HS-5 (cell line): ENCODE data around the gene DAD1.
"Not testable (repeated sequence)": the region's sequence is repeated elsewhere in the genome, so short reads cannot be mapped to it uniquely, and the experiment has no call there.

ENCODE experiments used
- DNase-seq: peaks from one replicate; pipeline ENCODE4 v3.0.0-alpha.2; 2012; ENCODE audit warnings: low read depth

The DAD1 gene

DNA sequence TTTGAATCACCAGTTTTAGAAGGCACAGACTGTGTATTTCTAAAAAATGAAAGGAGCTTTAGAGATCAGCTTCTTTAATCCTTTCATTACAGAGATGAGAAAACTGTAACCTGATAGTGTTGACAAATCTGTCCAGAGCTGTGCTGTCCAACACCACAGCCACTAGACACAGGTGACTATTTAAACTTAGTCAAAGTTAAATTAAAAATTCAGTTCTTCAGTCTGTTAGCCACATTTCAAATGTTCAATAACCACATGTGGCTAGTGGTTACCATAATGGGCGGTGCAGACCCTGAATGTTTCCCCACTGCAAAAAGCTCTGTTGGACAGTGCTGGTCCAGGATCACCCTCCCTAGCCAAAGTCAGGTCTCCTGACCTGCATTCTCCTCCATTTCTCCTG, 21.6 kb downstream of the DAD1 start:
- DNase-seq, result no peak

DNA sequence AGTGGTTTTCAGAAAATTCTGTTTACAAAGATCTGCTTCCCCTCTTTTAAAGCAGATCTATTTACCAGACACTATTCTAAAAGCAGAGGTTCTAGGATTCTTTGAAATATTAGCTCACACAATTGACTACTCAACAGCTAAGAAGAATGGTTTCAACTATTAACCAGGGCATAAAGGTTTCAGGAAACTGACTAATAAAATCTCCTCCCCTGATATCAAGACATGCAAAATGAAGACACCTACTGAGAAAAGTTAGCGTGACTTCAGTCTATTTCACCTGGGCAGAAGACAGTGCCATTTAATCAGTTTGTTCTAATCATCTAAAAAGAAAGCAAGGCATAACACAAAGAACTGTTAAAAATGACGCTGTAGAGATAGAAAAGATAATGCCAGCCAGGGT, 22.2 kb downstream of the DAD1 start:
- DNase-seq, result no peak

GRCh38 chr14:22566266-22566665, 22.8 kb downstream of the DAD1 start:
- not testable (repeated sequence) for DNase-seq

DNA sequence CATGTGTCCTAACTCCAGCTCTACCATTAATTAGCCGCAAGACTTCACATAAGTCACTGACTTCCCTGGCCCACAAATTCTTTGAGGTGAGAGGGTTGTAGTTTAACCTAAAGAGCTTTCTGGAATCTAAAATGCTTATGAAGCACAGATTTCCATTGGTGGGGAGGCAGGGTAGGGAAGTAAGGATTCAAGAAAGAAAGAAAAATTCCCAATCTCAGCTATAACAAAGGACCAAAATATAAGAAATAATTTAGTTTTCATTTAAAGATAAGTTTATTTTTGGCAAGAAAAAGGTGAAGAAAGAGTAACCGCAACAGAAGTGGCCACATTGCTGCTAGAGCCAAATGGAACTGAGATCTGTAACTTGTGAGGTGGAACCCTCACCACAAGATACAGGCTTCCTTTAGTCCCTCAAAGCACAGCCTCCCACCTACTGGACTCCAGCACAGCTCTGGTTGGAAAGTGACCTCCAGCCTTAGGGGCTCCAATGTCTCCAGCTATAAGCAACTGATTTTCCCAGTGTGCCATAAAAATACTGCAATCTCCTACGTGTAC, 23.6 kb downstream of the DAD1 start:
- DNase-seq, result no peak

GRCh38 chr14:22564463-22564862, 24.6 kb downstream of the DAD1 start:
- DNase-seq, result no peak

GRCh38 chr14:22563987-22564386, 25.0 kb downstream of the DAD1 start:
- no peak for DNase-seq

- no peak for DNase-seq
These were observed 27.1 kb downstream of the DAD1 start for GRCh38 chr14:22561661-22562579.

GRCh38 chr14:22561366-22561660, 27.7 kb downstream of the DAD1 start:
- no peak for DNase-seq

DNA sequence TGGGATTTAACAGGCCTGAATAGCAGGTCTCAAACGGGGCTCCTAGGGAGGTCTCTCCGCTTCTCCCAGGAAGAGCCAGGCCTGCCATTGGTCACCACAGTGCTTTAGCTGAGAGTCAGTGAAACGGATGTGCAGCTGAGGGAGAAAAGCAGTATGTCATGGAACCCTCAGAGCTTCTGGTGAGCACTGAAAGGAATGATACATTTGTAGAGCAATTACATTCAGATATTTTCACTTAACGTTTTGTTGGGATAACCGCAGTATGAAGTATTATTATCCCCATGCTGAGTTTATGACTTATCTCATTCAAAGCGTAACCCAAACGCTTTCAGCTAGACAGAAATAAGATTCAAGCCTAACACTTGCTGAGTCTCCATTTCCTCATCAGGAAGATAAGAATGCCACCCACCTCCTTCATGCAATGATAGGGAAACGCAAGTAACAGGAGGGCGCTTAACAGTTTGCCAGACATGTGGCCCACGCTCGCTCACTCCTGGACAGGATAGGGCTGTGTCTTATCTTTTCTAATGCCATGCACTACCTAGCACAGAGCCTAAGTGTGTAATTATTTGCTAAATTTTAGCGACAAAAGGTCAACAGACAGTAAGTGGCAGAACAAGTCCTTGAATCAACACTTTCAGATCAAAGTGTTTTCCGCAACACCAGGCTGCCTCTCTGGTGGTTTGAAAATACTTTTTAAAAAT, 28.2 kb downstream of the DAD1 start:
- DNase-seq, result no peak

- DNase-seq, result no peak
These were observed 30.0 kb downstream of the DAD1 start for GRCh38 chr14:22559041-22559440.

GRCh38 chr14:22558221-22558913, 30.7 kb downstream of the DAD1 start:
- DNase-seq, result no peak

- DNase-seq, result no peak
These were observed 31.2 kb downstream of the DAD1 start for GRCh38 chr14:22557846-22558220.

GRCh38 chr14:22556990-22557623, 31.9 kb downstream of the DAD1 start:
- peak; percentile 50 for DNase-seq

GRCh38 chr14:22556021-22556989, 32.7 kb downstream of the DAD1 start:
- peak; percentile 58 for DNase-seq

GRCh38 chr14:22555384-22556011, 33.5 kb downstream of the DAD1 start:
- DNase-seq, result no peak

DNA sequence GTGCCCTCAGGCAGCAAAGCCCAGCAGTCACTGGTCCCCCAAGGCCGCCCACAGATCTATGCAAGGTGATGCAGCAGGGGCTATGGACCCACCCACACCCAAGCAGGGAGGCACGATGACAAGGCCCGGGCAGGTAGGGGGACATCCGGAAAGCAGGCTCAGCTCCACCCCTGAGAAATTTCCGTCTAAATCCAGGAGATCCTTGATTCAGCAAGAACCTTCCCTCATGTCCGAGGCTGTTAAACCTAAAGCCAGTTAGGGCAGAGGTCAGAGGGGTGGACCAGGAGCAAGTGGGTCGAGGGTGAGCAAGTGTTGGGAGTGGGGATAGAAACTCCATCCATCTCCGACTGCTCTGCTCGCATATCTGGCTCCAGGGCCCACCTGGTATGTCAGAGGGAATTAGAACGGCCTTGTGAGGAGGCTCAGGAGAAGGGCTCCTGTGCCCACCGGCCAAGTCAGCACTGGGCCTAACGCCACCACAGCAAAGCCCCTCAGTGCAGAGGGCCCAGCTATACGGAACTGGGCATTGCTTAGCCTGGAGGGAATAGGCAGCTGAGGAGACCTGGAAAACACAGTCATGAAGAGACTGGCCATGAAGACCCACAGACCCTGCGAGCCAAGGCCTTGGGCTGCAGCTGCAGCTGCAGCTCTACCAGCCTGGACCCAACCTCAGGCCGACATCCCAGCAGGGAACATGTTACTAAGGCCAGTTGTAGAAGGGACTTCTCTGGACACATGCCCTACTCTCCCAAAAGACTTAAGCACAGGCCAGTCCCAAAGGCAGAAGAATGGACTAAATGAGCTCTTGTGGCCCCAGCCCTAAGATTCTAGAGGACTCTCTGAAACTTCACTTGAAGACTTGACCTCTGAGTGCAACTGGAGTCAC, 34.3 kb downstream of the DAD1 start:
- DNase-seq, result no peak

- not testable (repeated sequence) for DNase-seq
These were observed 35.0 kb downstream of the DAD1 start for GRCh38 chr14:22553861-22554497.

- DNase-seq, result no peak
These were observed 35.6 kb downstream of the DAD1 start for GRCh38 chr14:22553445-22553844.

DNA sequence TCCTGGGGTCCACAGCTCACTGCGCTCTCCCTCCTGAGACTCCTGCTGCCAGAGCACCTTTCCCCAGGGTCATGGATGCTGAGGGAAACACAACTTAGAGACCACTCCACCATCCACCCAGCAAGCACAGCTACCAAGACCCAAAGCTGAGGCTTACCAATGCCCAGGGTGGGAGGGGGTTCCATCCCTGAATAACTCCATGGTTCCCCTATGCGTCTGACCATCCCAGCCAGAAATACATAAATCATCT, 36.3 kb downstream of the DAD1 start:
- DNase-seq, result no peak
